Erythroblast (primary cell): ENCODE results near the gene HCST.

Source experiments
- GATA1 ChIP-seq: IDR thresholded peaks from 2 replicates; pipeline ENCODE4 v1.6.1; 2011; ENCODE audit warnings: low read depth, mild to moderate bottlenecking, control low read depth, low read length, moderate library complexity
- POLR2A ChIP-seq: IDR thresholded peaks from 2 replicates; pipeline ENCODE4 v1.6.1; 2011; ENCODE audit warnings: mild to moderate bottlenecking, low read length

DNA sequence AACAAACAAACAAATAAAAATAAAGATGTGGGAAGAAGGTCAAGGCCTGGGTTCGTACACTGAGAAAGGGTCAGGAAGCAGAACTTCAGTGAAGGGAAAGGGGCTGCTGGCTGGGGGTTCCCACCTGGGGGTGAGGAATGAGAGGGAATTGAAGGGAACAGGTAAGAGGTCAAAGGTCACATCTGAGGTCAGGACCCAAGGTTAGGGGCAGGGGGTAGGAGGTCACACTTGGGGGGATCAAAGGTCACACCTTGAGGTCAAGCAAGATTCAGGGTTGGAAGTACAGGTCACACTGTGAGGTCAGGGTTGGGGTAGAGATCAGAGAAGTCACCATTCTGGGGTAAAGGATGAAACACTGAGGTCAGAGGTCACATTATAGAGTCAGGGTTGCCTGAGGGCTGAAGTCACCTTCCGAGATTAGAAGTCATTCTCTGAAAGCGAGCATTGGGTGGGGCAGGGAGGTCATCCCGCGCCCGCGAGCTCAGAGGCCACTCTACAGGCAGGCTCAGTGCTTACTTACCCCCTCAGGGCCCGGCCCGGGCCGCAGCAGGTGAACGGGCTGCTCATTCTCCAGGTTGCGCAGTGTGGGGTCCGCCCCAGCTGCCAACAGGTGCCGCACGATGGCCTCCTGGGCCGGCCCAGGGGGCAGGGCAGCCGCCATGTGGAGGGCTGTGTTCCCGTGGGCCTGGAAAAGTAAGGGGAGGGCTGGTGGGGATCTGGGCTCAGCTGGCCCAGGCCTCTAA is 12.8 kb upstream of the HCST start:
- TF ChIP-seq POLR2A (no peak), GATA1 (no peak)
